Fibroblast of the aortic adventitia (primary cell): ENCODE measurements around the gene PPP4R1. TPM values are rescaled to one million over a fixed set of nuclear protein-coding genes. Genes with fewer than 3 reads are reported as not detected.

ENCODE experiments used
- DNase-seq: peaks from one replicate; pipeline ENCODE4 v3.0.0-alpha.2; 2010; ENCODE audit warnings: low read depth
- H3K4me3 ChIP-seq: 2 replicates; pipeline ENCODE4 v1.5.1; 2011; ENCODE audit warnings: low read depth, mild to moderate bottlenecking, control low read depth, low read length, moderate library complexity
- CTCF ChIP-seq: IDR thresholded peaks from 2 replicates; pipeline ENCODE4 v1.5.1; 2011; ENCODE audit warnings: mild to moderate bottlenecking, low read length, control low read depth, inconsistent platforms; ENCODE audit not compliant: insufficient read depth
- total RNA-seq: library from RNA; depleted of rRNA; stranded (reverse); fragments of >200 nt; gene quantifications from 2 replicates; pipeline ENCODE4 v1.2.3, GENCODE V29; 2012; ENCODE audit warnings: low replicate concordance

Gene PPP4R1
- total RNA-seq, 1 donor, result 107 TPM

- no peak overlapping the region for H3K4me3 ChIP-seq
- no peak for TF ChIP-seq CTCF
- DNase-seq, result no peak
These were observed 79.5 kb downstream of the PPP4R1 start for GRCh38 chr18:9534844-9535243.

- DNase-seq, result no peak
- no peak overlapping the region for H3K4me3 ChIP-seq
- TF ChIP-seq CTCF, result no peak
These were observed 82.5 kb downstream of the PPP4R1 start for GRCh38 chr18:9531791-9532410.

DNA sequence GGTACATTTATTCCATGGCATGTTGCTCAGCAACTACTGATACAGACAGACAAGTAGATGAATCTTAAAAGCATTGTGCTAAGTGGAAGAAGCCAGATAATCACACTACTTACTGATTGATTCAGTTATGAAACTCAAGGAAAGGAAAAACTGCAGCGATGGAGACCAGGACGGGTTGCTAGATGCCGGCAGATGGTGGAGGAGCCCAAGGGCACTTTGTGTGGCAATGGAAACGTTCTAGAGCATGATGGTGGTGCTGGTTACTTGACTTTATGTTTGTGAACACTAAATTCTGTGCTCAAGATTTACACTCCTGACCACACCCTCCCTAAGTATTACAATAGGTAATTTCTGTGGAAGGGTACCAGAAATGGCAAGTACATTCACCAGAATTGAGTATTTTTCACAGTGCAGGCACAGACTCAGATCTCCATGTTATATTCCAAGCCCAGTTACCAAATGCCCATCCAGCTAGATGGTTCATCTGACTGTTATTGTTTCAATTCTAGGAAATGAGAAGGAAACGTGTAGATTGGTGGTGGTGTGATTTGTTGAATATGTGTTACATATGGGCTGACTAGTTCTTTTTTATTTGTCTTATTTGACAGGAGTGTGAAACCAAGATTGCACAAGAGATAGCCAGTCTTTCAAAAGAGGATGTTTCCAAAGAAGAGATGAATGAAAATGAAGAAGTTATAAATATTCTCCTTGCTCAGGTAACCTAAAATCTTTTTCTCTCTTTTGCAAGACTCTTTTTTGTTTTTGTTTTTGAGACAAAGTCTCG lies 83.9 kb downstream of the PPP4R1 start:
- no peak for DNase-seq
- no peak for TF ChIP-seq CTCF
- no peak overlapping the region for H3K4me3 ChIP-seq

DNA sequence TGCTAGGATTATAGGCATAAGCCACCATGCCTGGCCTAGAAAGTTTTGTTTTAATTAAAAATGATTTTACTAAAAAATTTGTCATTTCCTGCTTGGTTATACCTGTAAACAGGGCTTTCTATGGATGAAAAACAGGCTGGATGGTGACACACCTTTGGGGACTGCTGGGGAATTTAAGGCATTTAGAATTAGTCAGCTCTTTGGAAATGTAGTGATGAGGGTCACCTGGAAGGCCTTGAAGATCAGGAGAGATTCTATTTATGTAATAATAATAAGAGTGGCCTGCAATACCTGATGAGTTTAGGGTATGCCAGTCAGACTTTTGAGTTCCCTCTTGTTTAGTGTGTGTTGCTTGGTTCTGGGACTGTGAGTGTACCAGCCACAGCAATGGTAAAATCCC lies 87.9 kb downstream of the PPP4R1 start:
- H3K4me3 ChIP-seq, result no peak overlapping the region
- DNase-seq, result no peak

DNA sequence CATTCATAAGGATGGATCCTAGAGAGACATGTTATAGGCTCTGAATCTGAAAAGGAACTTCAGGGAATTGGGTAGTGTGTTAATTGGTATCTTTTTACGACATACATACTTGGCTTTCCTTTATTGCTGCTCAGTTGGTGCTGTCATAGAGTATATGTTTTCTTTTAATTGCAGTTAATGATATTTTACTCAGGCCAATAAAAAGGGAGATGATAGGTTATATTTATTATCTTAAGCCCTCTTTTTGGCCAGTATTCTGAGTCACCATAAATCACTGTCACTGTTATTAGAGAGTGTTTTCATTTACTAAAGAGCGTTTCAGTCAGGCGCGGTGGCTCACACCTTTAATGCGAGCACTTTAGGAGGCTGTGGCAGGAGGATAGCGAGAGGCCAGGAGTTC lies 91.4 kb downstream of the PPP4R1 start:
- no peak for TF ChIP-seq CTCF
- DNase-seq, result no peak
- H3K4me3 ChIP-seq, result no peak overlapping the region

More for the DNA sequence above, 87.9 kb downstream of the PPP4R1 start:
- TF ChIP-seq CTCF, result no peak

DNA sequence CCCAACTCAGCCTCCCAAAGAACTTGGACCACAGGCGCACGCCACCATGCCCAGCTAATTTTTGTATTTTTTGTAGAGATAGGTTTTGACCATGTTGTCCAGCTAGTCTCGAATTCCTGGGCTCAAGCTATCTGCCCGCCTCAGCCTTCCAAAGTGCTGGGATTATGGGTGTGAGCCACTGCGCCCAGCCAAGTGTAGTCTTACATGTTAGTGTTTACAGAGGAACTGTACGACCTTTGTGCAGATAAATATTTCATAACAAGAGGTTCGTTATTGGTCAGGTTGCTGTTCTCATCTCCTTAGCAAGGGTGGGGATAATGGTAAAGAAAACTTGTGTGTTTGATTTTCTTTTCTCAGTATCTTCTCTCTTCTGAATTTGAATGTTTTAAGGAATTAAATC lies 92.6 kb downstream of the PPP4R1 start:
- no peak overlapping the region for H3K4me3 ChIP-seq
- no peak for DNase-seq
- no peak for TF ChIP-seq CTCF
